NB4 (cell line): Measurements from ENCODE around the gene BMP8A.
A peak's percentile ranks its signal among the peaks of the same experiment; 100 is the strongest.

Experiments used
- CTCF ChIP-seq: IDR thresholded peaks from one replicate; pipeline ENCODE4 v1.5.1; 2012; ENCODE audit warnings: low read depth, low read length
- MAX ChIP-seq: IDR thresholded peaks from 2 replicates; pipeline ENCODE4 v1.6.1; 2011; ENCODE audit warnings: low read depth, low read length
- POLR2A ChIP-seq: IDR thresholded peaks from 2 replicates; pipeline ENCODE4 v1.6.1; 2011; ENCODE audit warnings: mild to moderate bottlenecking; ENCODE audit not compliant: insufficient read length; ENCODE audit errors: extremely low read depth

GRCh38 chr1:39508857-39509305 lies 17.4 kb downstream of the BMP8A start:
- TF ChIP-seq CTCF (no peak), POLR2A (no peak), MAX (0 out of 2 replicates have a peak, but pooled peaks have one; percentile 25)
